B cell (primary cell): Measurements from ENCODE around the gene GATM. TPM values are rescaled to one million over a fixed set of nuclear protein-coding genes. Genes with fewer than 3 reads are reported as not detected.
A peak's percentile ranks its signal among the peaks of the same experiment; 100 is the strongest.

Source experiments
- ATAC-seq: fragments of 200-7000 bp; cut with Tn5 transposase; one replicate; pipeline ENCODE4 v1.10.0; 2021; ENCODE audit warnings: low read depth, mild to moderate bottlenecking, moderate number of reproducible peaks, moderate library complexity
- CTCF ChIA-PET: fragments of 350-600 bp; sonication (Branson Sonifier 250); formaldehyde crosslinking; loops from one replicate; lab custom pipeline; 2021; ENCODE audit warnings: antibody characterized with exemption, inconsistent platforms; lab: Charles Lee
- POLR2A ChIA-PET: fragments of 350-600 bp; sonication (Branson Sonifier 250); formaldehyde crosslinking; loops from one replicate; lab custom pipeline; 2021; ENCODE audit warnings: antibody characterized with exemption; lab: Charles Lee
- DNase-seq: peaks from one replicate; pipeline ENCODE4 v3.0.0; 2013
- H2AFZ ChIP-seq: 2 replicates; pipeline ENCODE4 v1.6.1; 2012; ENCODE audit warnings: mild to moderate bottlenecking, low read depth, low read length; ENCODE audit not compliant: insufficient read depth, poor library complexity, severe bottlenecking
- H3K27ac ChIP-seq, 2 donors: 1 replicate in 1 of 2; 2 replicates in 1 of 2; pipeline ENCODE4 v1.5.1; 2012 to 2013; ENCODE audit warnings: low read length in 2 of 2, mild to moderate bottlenecking in 2 of 2, moderate library complexity in 1 of 2
- H3K27me3 ChIP-seq, 4 experiments: fragments of 200-600 bp in 1 of 4; sonication (generic) in 1 of 4; replicated peaks in 1 of 4; 1 replicate in 2 of 4; 2 replicates in 2 of 4; pipeline versions ENCODE4 v1.6.1 to v1.7.0; 2013 to 2016; ENCODE audit warnings: low read length in 3 of 4, mild to moderate bottlenecking in 2 of 4, mixed read lengths in 1 of 4, moderate library complexity in 1 of 4; ENCODE audit not compliant: insufficient read depth in 4 of 4, control insufficient read depth in 3 of 4; ENCODE audit errors: control extremely low read depth in 1 of 4
- H3K36me3 ChIP-seq, 2 experiments: replicated peaks in 1 of 2; 1 replicate in 1 of 2; 2 replicates in 1 of 2; pipeline versions ENCODE4 v1.6.1 to v1.7.1; 2013; ENCODE audit warnings: low read length in 1 of 2; ENCODE audit not compliant: insufficient read depth in 2 of 2, control insufficient read depth in 1 of 2; ENCODE audit errors: control extremely low read depth in 1 of 2, extremely low read depth in 1 of 2
- H3K4me1 ChIP-seq, 2 donors: fragments of 200-600 bp in 1 of 2; sonication (generic) in 1 of 2; 1 replicate in 1 of 2; 2 replicates in 1 of 2; pipeline versions ENCODE4 v1.5.1 to v1.6.1; 2013 to 2017; ENCODE audit warnings: low read length in 2 of 2; ENCODE audit not compliant: control insufficient read depth in 2 of 2, insufficient read depth in 2 of 2
- H3K4me2 ChIP-seq: replicated peaks from 2 replicates; pipeline ENCODE3; 2012; ENCODE audit warnings: mild to moderate bottlenecking, low read depth, low read length; ENCODE audit not compliant: poor library complexity, severe bottlenecking
- H3K4me3 ChIP-seq, 5 experiments: fragments of 200-600 bp in 1 of 5; sonication (generic) in 1 of 5; 1 replicate in 3 of 5; 2 replicates in 2 of 5; pipeline versions ENCODE4 v1.5.1 to v1.7.0; 2011 to 2016; ENCODE audit warnings: low read length in 4 of 5, mild to moderate bottlenecking in 4 of 5, low read depth in 2 of 5, control low read depth in 1 of 5, moderate library complexity in 1 of 5; ENCODE audit not compliant: insufficient read depth in 1 of 5; ENCODE audit errors: control extremely low read depth in 1 of 5, extremely low read depth in 1 of 5
- H3K79me2 ChIP-seq: fragments of 200-600 bp; sonication (generic); one replicate; pipeline ENCODE4 v1.6.0; 2016; ENCODE audit warnings: low read length; ENCODE audit not compliant: control insufficient read depth, insufficient read depth
- H3K9ac ChIP-seq: fragments of 200-600 bp; sonication (generic); 2 replicates; pipeline ENCODE4 v1.6.1; 2017; ENCODE audit warnings: mild to moderate bottlenecking, low read length, moderate library complexity
- H3K9me3 ChIP-seq, 3 donors: one replicate each; pipeline versions ENCODE4 v1.6.1 to v1.7.1; 2013; ENCODE audit warnings: low read length in 2 of 3; ENCODE audit not compliant: control insufficient read depth in 2 of 3, insufficient read depth in 1 of 3; ENCODE audit errors: control extremely low read depth in 1 of 3
- H4K20me1 ChIP-seq: 2 replicates; pipeline ENCODE4 v1.6.0; 2012; ENCODE audit warnings: mild to moderate bottlenecking, low read length; ENCODE audit not compliant: insufficient read depth, control insufficient read depth, poor library complexity, severe bottlenecking
- H3K27ac Mint-ChIP-seq: one replicate; pipeline ENCODE4 v1.8.0; 2021; ENCODE audit warnings: mixed read lengths
- H3K27me3 Mint-ChIP-seq: one replicate; pipeline ENCODE4 v1.8.0; 2021; ENCODE audit warnings: mixed read lengths
- H3K4me1 Mint-ChIP-seq: one replicate; pipeline ENCODE4 v1.8.0; 2021; ENCODE audit warnings: mixed read lengths
- H3K4me3 Mint-ChIP-seq: one replicate; pipeline ENCODE4 v1.8.0; 2021; ENCODE audit warnings: mixed read lengths
- H3K9me3 Mint-ChIP-seq: one replicate; pipeline ENCODE4 v1.8.0; 2022; ENCODE audit warnings: mixed read lengths; ENCODE audit not compliant: insufficient read depth
- EZH2 ChIP-seq: IDR thresholded peaks from 2 replicates; pipeline ENCODE4 v1.6.1; 2012; ENCODE audit warnings: borderline replicate concordance, low read depth, mild to moderate bottlenecking, moderate library complexity, low read length; ENCODE audit not compliant: insufficient read depth, poor library complexity, severe bottlenecking
- WGBS: methylation state at CpG from one replicate; pipeline ENCODE4 v1.1.5; 2013; ENCODE audit warnings: missing lambda C conversion rate; ENCODE audit not compliant: insufficient coverage; 5-methylcytosine and 5-hydroxymethylcytosine counted together
- intact Hi-C: fragments of 100-400 bp; cut with micrococcal nuclease; formaldehyde crosslinking; loops from one replicate; pipeline ENCODE4 v1.10.0; 2022
- polyA plus RNA-seq: library from polyadenylated mRNA; depleted of rRNA; stranded (reverse); fragments of >200 nt; gene quantifications from 2 replicates; pipeline ENCODE4 v1.2.3, GENCODE V29; 2012
- total RNA-seq, 2 donors: library from RNA; stranded (reverse); fragments of 120-200 nt in 1 of 2; gene quantifications; 1 replicate in 1 of 2; 2 replicates in 1 of 2; pipeline versions ENCODE4 v1.2.3 to v1.2.4, GENCODE V29; 2013 to 2022
- TF ChIP-seq, protein P1 (sequence below): fragments of 200-600 bp; IDR thresholded peaks from one replicate; pipeline ENCODE4 v1.8.0; 2022; ENCODE audit warnings: antibody characterized with exemption, mild to moderate bottlenecking

The GATM gene
- total and polyA plus RNA-seq, 2 donors (not counting 1 experiment from before 2014, with no cell fraction given) = 9.6 to 18.2 TPM

DNA sequence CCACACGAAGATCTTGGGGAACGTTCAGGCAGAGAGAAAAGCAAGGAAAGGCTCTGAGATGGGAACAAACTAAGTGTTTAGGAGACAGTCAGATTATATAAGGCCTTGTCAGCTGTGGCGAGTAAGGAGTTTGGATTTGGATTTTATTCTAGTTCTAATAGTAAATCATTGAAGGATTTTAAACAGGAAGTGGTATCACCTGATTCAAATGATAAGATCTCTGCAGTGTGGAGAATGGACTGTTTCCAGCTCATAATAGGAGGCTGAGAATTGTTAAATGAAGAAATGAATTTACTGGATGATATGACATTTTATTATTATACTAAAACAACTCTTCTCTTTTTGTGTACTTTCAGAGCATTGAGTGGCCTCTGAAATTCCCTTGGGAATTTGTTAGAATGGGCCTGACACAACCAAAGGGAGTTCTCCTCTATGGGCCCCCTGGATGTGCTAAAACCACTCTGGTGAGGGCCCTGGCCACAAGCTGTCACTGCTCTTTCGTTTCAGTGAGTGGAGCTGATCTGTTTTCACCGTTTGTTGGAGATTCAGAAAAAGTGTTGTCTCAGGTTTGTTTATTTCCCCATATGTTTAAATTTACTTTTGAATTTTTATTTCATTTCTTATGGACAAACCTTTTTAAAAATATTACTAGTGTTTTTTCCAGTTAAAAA is 36.0 kb upstream of the GATM start:
- no peak overlapping the region for H3K4me3 Mint-ChIP-seq
- no peak for DNase-seq
- POLR2A ChIA-PET = no interaction called here

GRCh38 chr15:45409596-45409995 is 31.3 kb upstream of the GATM start:
- intact Hi-C loops = loop anchor here (10.0 kb wide), 2 partner anchors 385 to 1125 kb away; partner anchors contain the start of genes GOLM2 and SORD
- peaks cover 34% of the 10 kb centered on the region for H3K4me1 Mint-ChIP-seq
- H3K27ac Mint-ChIP-seq = no peak overlapping the region
- Histone ChIP-seq H3K27me3 (no peaks in the 10 kb centered on the region), H3K4me2 (no peak overlapping the region), H3K27ac (no peak overlapping the region), H3K4me1 (peaks cover 0 to 4% of the 10 kb centered on the region in 2 donors), H2AFZ (no peak overlapping the region), H3K4me3 (no peak overlapping the region), H3K9me3 (no peaks in the 10 kb centered on the region), H3K36me3 (peaks cover 35 to 79% of the 10 kb centered on the region in 2 experiments), H3K79me2 (peaks cover 20% of the 10 kb centered on the region), H4K20me1 (peaks cover 18% of the 10 kb centered on the region), H3K9ac (no peak overlapping the region)
- ChIA-PET POLR2A (interaction anchor here (0.6 kb wide), 1 partner anchor 1935 kb away, joined by 9 read pairs; no protein-coding TSS in a partner anchor), CTCF (interaction anchor here (0.7 to 1.3 kb wide), 4 partner anchors 8 to 291 kb away, joined by 3 to 4 read pairs (median 3); no protein-coding TSS in a partner anchor)
- no peak for ATAC-seq
- H3K9me3 Mint-ChIP-seq = no peaks in the 10 kb centered on the region
- no peak overlapping the region for H3K4me3 Mint-ChIP-seq
- no peak for DNase-seq
- WGBS = 100% methylated on average over 1 of the region's 5 CpGs
- no peak for TF ChIP-seq EZH2
- TF ChIP-seq, protein P1, sequence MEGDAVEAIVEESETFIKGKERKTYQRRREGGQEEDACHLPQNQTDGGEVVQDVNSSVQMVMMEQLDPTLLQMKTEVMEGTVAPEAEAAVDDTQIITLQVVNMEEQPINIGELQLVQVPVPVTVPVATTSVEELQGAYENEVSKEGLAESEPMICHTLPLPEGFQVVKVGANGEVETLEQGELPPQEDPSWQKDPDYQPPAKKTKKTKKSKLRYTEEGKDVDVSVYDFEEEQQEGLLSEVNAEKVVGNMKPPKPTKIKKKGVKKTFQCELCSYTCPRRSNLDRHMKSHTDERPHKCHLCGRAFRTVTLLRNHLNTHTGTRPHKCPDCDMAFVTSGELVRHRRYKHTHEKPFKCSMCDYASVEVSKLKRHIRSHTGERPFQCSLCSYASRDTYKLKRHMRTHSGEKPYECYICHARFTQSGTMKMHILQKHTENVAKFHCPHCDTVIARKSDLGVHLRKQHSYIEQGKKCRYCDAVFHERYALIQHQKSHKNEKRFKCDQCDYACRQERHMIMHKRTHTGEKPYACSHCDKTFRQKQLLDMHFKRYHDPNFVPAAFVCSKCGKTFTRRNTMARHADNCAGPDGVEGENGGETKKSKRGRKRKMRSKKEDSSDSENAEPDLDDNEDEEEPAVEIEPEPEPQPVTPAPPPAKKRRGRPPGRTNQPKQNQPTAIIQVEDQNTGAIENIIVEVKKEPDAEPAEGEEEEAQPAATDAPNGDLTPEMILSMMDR = no peak
- H3K27me3 Mint-ChIP-seq = no peaks in the 10 kb centered on the region

More for the DNA sequence above, 36.0 kb upstream of the GATM start:
- ATAC-seq = no peak
- H3K9ac ChIP-seq = no peak overlapping the region
- CTCF ChIA-PET = interaction anchor here (0.6 to 1.5 kb wide), 4 partner anchors 9 to 39 kb away, joined by 3 to 4 read pairs (median 3); no protein-coding TSS in a partner anchor
- 93% methylated on average over 2 of the region's 5 CpGs for WGBS
- no peaks in the 10 kb centered on the region for H3K9me3 ChIP-seq
- Mint-ChIP-seq H3K4me1 (peaks cover 15% of the 10 kb centered on the region), H3K27me3 (no peaks in the 10 kb centered on the region), H3K27ac (no peak overlapping the region), H3K9me3 (no peaks in the 10 kb centered on the region)
- H3K4me2 ChIP-seq = no peak overlapping the region
- H3K27ac ChIP-seq = peak overlapping the region in 1 of 2 donors; percentile 40
- H3K27me3 ChIP-seq = no peaks in the 10 kb centered on the region
- TF ChIP-seq, protein P1 = no peak
- TF ChIP-seq EZH2 = no peak
- no peaks in the 10 kb centered on the region for H4K20me1 ChIP-seq
- H3K79me2 ChIP-seq = peaks cover 7% of the 10 kb centered on the region
- no peak overlapping the region for H2AFZ ChIP-seq
- intact Hi-C loops = no loop called here
- H3K36me3 ChIP-seq = peaks cover 21 to 74% of the 10 kb centered on the region in 2 experiments
- H3K4me1 ChIP-seq = no peaks in the 10 kb centered on the region
- no peak overlapping the region for H3K4me3 ChIP-seq
